Endothelial cell of umbilical vein (primary cell): ENCODE measurements around the gene GABBR2. TPM values are rescaled to one million over a fixed set of nuclear protein-coding genes. Genes with fewer than 3 reads are reported as not detected.

Experiments used
- BruUV-seq: library from RNA; stranded (reverse); fragments of 400-500 nt; replicated peaks from 2 replicates; lab custom pipeline; 2021; lab: Mats Ljungman, UMichigan
- CTCF ChIA-PET: fragments of 300-600, 350-600 bp; sonication (Branson Sonifier 250); formaldehyde crosslinking; loops from one replicate; lab custom pipeline; 2021; ENCODE audit warnings: antibody characterized with exemption, inconsistent platforms; lab: Charles Lee
- POLR2A ChIA-PET: fragments of 300-600, 350-600 bp; sonication (Branson Sonifier 250); formaldehyde crosslinking; loops from one replicate; lab custom pipeline; 2021; ENCODE audit warnings: antibody characterized with exemption, inconsistent platforms; lab: Charles Lee
- DNase-seq: peaks from one replicate; pipeline ENCODE4 v3.0.0-alpha.2; 2011; ENCODE audit warnings: low read depth, low spot score
- FAIRE-seq: peaks from 2 replicates; lab custom pipeline; 2011; peaks lifted over from hg19 to GRCh38; lab: Jason Lieb, UNC
- H2AFZ ChIP-seq: 2 replicates; pipeline ENCODE4 v1.6.0; 2012; ENCODE audit warnings: low read depth, low read length, control low read depth, inconsistent platforms
- H3K27ac ChIP-seq: 2 replicates; pipeline ENCODE4 v1.5.1; 2011; ENCODE audit warnings: low read depth, mild to moderate bottlenecking, control low read depth, low read length, moderate library complexity; ENCODE audit not compliant: insufficient read depth
- H3K27me3 ChIP-seq, 2 experiments: 2 replicates each; pipeline versions ENCODE4 v1.6.0 to v1.6.1; 2011; ENCODE audit warnings: low read length in 2 of 2, mixed read lengths in 1 of 2; ENCODE audit not compliant: control insufficient read depth in 2 of 2, insufficient read depth in 2 of 2
- H3K36me3 ChIP-seq, 2 experiments: 2 replicates in 1 of 2; 3 replicates in 1 of 2; pipeline ENCODE4 v1.5.1; 2011; ENCODE audit warnings: low read length in 2 of 2, mild to moderate bottlenecking in 1 of 2, moderate library complexity in 1 of 2; ENCODE audit not compliant: control insufficient read depth in 2 of 2, insufficient read depth in 2 of 2; ENCODE audit errors: extremely low read depth in 1 of 2
- H3K4me1 ChIP-seq: 3 replicates; pipeline ENCODE4 v1.5.1; 2011; ENCODE audit warnings: mild to moderate bottlenecking, low read length; ENCODE audit not compliant: control insufficient read depth, insufficient read depth; ENCODE audit errors: extremely low read depth
- H3K4me2 ChIP-seq: 2 replicates; pipeline ENCODE4 v1.6.1; 2011; ENCODE audit warnings: low read length, control low read depth, mixed read lengths; ENCODE audit not compliant: insufficient read depth
- H3K4me3 ChIP-seq, 3 experiments: fragments of 200-600 bp in 1 of 3; sonication (generic), shearing (Covaris generic) in 1 of 3; replicated peaks in 1 of 3; 2 replicates each; pipeline ENCODE4 v1.5.1; 2011 to 2016; ENCODE audit warnings: control low read depth in 3 of 3, low read length in 3 of 3, mild to moderate bottlenecking in 2 of 3, inconsistent platforms in 1 of 3, low read depth in 1 of 3, moderate library complexity in 1 of 3; ENCODE audit not compliant: insufficient read depth in 1 of 3
- H3K79me2 ChIP-seq: 2 replicates; pipeline ENCODE4 v1.6.0; 2012; ENCODE audit warnings: low read length, inconsistent platforms; ENCODE audit not compliant: control insufficient read depth, insufficient read depth
- H3K9ac ChIP-seq: replicated peaks from 2 replicates; pipeline ENCODE3; 2011; ENCODE audit warnings: low read length, control low read depth; ENCODE audit not compliant: insufficient read depth; ENCODE audit errors: extremely low read depth
- H3K9me1 ChIP-seq: replicated peaks from 3 replicates; pipeline ENCODE4 v1.6.0; 2011; ENCODE audit warnings: mild to moderate bottlenecking, low read length; ENCODE audit not compliant: control insufficient read depth, insufficient read depth; ENCODE audit errors: extremely low read depth
- H3K9me3 ChIP-seq: replicated peaks from 2 replicates; pipeline ENCODE4 v1.5.1; 2012; ENCODE audit warnings: low read length, inconsistent platforms; ENCODE audit not compliant: control insufficient read depth, insufficient read depth
- H4K20me1 ChIP-seq: replicated peaks from 2 replicates; pipeline ENCODE3; 2011; ENCODE audit warnings: mild to moderate bottlenecking, low read length; ENCODE audit not compliant: control insufficient read depth, insufficient read depth; ENCODE audit errors: extremely low read depth
- EZH2 ChIP-seq: IDR thresholded peaks from 2 replicates; pipeline ENCODE4 v1.6.1; 2012; ENCODE audit warnings: borderline replicate concordance, low read depth, mild to moderate bottlenecking, moderate library complexity, low read length, inconsistent platforms; ENCODE audit not compliant: severe bottlenecking
- FOS ChIP-seq: IDR thresholded peaks from 2 replicates; pipeline ENCODE4 v1.6.1; 2011; ENCODE audit warnings: mild to moderate bottlenecking, low read length, moderate library complexity, borderline replicate concordance; ENCODE audit not compliant: insufficient read depth
- GATA2 ChIP-seq: IDR thresholded peaks from 2 replicates; pipeline ENCODE4 v1.7.0; 2011; ENCODE audit warnings: low read depth, mild to moderate bottlenecking, moderate library complexity, mixed read lengths, low read length; ENCODE audit not compliant: insufficient read length, insufficient read depth
- JUN ChIP-seq: IDR thresholded peaks from 2 replicates; pipeline ENCODE4 v1.6.1; 2011; ENCODE audit warnings: borderline replicate concordance, low read depth; ENCODE audit not compliant: insufficient read length, insufficient read depth
- MYC ChIP-seq: IDR thresholded peaks from one replicate; pipeline ENCODE4 v1.6.1; 2011; ENCODE audit warnings: mild to moderate bottlenecking, low read depth, low read length
- POLR2A ChIP-seq: IDR thresholded peaks from 2 replicates; pipeline ENCODE4 v1.6.1; 2012; ENCODE audit warnings: low read depth, mild to moderate bottlenecking, control low read depth, low read length
- POLR2AphosphoS5 ChIP-seq: IDR thresholded peaks from 2 replicates; pipeline ENCODE4 v1.6.1; 2012; ENCODE audit warnings: low read depth, mild to moderate bottlenecking, control low read depth, low read length, moderate library complexity; ENCODE audit not compliant: insufficient read depth
- dilution Hi-C: fragments of 300-500 bp; cut with MboI; formaldehyde crosslinking; loops from one replicate; pipeline ENCODE4 v1.15.0; 2019; ENCODE audit warnings: low sequenced_read_pairs; ENCODE audit not compliant: extremely low pct_ligation_motif_present
- intact Hi-C: fragments of 100-400 bp; cut with micrococcal nuclease; formaldehyde crosslinking; loops from one replicate; pipeline ENCODE4 v1.10.0; 2022
- polyA plus RNA-seq, 4 experiments: library from polyadenylated mRNA; depleted of rRNA in 3 of 4; stranded (reverse) in 3 of 4; unstranded in 1 of 4; fragments of >200 nt; gene quantifications; 2 replicates each; pipeline versions ENCODE4 v1.2.1 to v1.2.3, GENCODE V29; 2011 to 2012; ENCODE audit warnings: missing spikeins in 1 of 4
- total RNA-seq: library from RNA; stranded (reverse); gene quantifications from 2 replicates; pipeline ENCODE4 v1.2.3, GENCODE V29; 2021
- TF ChIP-seq, protein P1 (sequence below): IDR thresholded peaks from 2 replicates; pipeline ENCODE4 v1.6.1; 2011; ENCODE audit not compliant: insufficient read depth, insufficient read length
- TF ChIP-seq, protein P2 (sequence below), 2 donors: IDR thresholded peaks; 1 replicate in 1 of 2; 2 replicates in 1 of 2; pipeline ENCODE4 v1.5.1; 2011; ENCODE audit warnings: low read length in 2 of 2, mild to moderate bottlenecking in 2 of 2, moderate library complexity in 2 of 2, control low read depth in 1 of 2, inconsistent platforms in 1 of 2, low read depth in 1 of 2; ENCODE audit not compliant: insufficient read depth in 1 of 2; ENCODE audit errors: extremely low read depth in 1 of 2

GABBR2 gene
- total and polyA plus RNA-seq, 2 donors (not counting 3 experiments of a cell fraction or from before 2014, with no cell fraction given), result 1.1 to 9.2 TPM

- no TSS peak for BruUV-seq
- POLR2A ChIA-PET, result no interaction called here
Measured at GRCh38 chr9:98345011-98345410, 363.7 kb downstream of the GABBR2 start.

More at GRCh38 chr9:98345011-98345410, 363.7 kb downstream of the GABBR2 start:
- no peak overlapping the region for H3K9ac ChIP-seq
- H3K27me3 ChIP-seq, result no peaks in the 10 kb centered on the region
- H3K4me2 ChIP-seq, result no peak overlapping the region
- CTCF ChIA-PET, result interaction anchor here (0.8 to 2.8 kb wide), 3 partner anchors 12 to 20 kb away, joined by 3 to 10 read pairs (median 4); no protein-coding TSS in a partner anchor
- no peaks in the 10 kb centered on the region for H3K9me3 ChIP-seq
- dilution Hi-C loops (no loop called here), intact Hi-C loops (no loop called here)
- H2AFZ ChIP-seq, result peak overlapping the region; percentile 17
- FAIRE-seq (no peak), DNase-seq (no peak)
- no peaks in the 10 kb centered on the region for H4K20me1 ChIP-seq
- H3K4me1 ChIP-seq, result peaks cover 21% of the 10 kb centered on the region
- TF ChIP-seq GATA2, result no peak
- TF ChIP-seq, protein P1, sequence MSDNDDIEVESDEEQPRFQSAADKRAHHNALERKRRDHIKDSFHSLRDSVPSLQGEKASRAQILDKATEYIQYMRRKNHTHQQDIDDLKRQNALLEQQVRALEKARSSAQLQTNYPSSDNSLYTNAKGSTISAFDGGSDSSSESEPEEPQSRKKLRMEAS, result no peak
- no peak for TF ChIP-seq EZH2
- TF ChIP-seq POLR2A, result no peak
- TF ChIP-seq FOS, result no peak
- no peak for TF ChIP-seq MYC
- TF ChIP-seq POLR2AphosphoS5, result no peak
- TF ChIP-seq, protein P2, sequence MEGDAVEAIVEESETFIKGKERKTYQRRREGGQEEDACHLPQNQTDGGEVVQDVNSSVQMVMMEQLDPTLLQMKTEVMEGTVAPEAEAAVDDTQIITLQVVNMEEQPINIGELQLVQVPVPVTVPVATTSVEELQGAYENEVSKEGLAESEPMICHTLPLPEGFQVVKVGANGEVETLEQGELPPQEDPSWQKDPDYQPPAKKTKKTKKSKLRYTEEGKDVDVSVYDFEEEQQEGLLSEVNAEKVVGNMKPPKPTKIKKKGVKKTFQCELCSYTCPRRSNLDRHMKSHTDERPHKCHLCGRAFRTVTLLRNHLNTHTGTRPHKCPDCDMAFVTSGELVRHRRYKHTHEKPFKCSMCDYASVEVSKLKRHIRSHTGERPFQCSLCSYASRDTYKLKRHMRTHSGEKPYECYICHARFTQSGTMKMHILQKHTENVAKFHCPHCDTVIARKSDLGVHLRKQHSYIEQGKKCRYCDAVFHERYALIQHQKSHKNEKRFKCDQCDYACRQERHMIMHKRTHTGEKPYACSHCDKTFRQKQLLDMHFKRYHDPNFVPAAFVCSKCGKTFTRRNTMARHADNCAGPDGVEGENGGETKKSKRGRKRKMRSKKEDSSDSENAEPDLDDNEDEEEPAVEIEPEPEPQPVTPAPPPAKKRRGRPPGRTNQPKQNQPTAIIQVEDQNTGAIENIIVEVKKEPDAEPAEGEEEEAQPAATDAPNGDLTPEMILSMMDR (IDR thresholded peaks at IDR 0.05; ENCODE audit: extremely low read depth in 1 of 2, insufficient read depth in 1 of 2, low read depth in 1 of 2, low read length in 2 of 2), result no peak
- TF ChIP-seq JUN, result no peak
- no peaks in the 10 kb centered on the region for H3K79me2 ChIP-seq
- no peaks in the 10 kb centered on the region for H3K9me1 ChIP-seq
- no peak overlapping the region for H3K4me3 ChIP-seq
- no peaks in the 10 kb centered on the region for H3K36me3 ChIP-seq
- no peak overlapping the region for H3K27ac ChIP-seq
